Spleen (tissue), 7 donors: ENCODE results near the gene ARVCF.

Source experiments
- POLR2A ChIP-seq, 3 donors: fragments of 450-650 bp; IDR thresholded peaks; one replicate each; pipeline ENCODE4 v1.5.1; 2017; ENCODE audit warnings: antibody characterized with exemption in 3 of 3, mild to moderate bottlenecking in 1 of 3
- POLR2AphosphoS5 ChIP-seq, 3 donors: sonication (generic); formaldehyde crosslinking; IDR thresholded peaks; one replicate each; pipeline ENCODE4 v1.5.1; 2017; ENCODE audit warnings: antibody characterized with exemption in 3 of 3
- TF ChIP-seq, protein P1 (sequence below), 11 experiments: fragments of 200-600 bp in 7 of 11; fragments of 450-650 bp in 4 of 11; sonication (generic) in 4 of 11; IDR thresholded peaks in 8 of 11; conservative IDR thresholded peaks in 3 of 11; 1 replicate in 7 of 11; 2 replicates in 4 of 11; pipeline versions ENCODE4 v1.4.0 to v1.8.0; 2016 to 2021; ENCODE audit warnings: antibody characterized with exemption in 11 of 11, inconsistent platforms in 4 of 11, mild to moderate bottlenecking in 1 of 11
- donor health status: DM: no; HTN: no; CAD: no; lungs with moderate emphysema.
- donor health status: DM: no; HTN: no; CAD: no.
- donor health status: DM: no; HTN: no; CAD: no.

DNA sequence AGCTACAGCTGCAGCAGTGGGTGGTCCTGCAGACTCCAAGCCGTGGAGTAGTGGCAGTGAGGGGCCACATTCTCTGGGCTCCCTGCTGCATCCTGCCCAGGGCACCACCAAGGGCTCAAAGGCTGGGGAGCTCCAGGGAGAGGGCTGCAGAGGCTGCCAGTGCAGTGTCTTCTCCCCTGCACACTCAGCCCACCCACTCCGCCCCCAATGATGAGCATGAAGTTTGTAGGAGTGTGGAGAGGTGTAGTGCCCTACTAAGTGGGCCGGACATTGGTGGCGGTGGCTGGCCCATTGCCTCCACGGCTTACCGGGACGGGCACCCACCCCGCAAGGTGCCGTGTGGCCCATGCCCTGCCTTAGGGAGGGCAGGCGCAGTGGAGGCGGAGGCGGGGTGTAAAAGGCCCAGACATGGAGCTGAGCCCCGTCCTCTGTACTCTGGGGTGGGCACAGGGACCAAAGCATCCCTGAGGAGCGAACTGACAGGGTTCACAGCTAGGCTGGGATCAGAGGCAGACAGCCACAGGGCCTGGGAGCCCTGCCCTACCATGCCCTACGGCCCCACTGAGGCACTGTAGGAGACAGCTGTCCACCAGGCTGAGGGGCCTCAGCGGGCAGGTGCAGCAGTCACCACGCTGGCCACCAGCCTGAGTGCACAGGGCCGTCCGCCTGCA is 18.9 kb downstream of the ARVCF start:
- TF ChIP-seq, protein P1, sequence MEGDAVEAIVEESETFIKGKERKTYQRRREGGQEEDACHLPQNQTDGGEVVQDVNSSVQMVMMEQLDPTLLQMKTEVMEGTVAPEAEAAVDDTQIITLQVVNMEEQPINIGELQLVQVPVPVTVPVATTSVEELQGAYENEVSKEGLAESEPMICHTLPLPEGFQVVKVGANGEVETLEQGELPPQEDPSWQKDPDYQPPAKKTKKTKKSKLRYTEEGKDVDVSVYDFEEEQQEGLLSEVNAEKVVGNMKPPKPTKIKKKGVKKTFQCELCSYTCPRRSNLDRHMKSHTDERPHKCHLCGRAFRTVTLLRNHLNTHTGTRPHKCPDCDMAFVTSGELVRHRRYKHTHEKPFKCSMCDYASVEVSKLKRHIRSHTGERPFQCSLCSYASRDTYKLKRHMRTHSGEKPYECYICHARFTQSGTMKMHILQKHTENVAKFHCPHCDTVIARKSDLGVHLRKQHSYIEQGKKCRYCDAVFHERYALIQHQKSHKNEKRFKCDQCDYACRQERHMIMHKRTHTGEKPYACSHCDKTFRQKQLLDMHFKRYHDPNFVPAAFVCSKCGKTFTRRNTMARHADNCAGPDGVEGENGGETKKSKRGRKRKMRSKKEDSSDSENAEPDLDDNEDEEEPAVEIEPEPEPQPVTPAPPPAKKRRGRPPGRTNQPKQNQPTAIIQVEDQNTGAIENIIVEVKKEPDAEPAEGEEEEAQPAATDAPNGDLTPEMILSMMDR (IDR thresholded peaks at IDR 0.05 in 8 of 11, conservative IDR thresholded peaks at IDR 0.05 in 3 of 11), result no peak
- TF ChIP-seq POLR2AphosphoS5 (IDR thresholded peaks at IDR 0.05), result no peak
- TF ChIP-seq POLR2A (IDR thresholded peaks at IDR 0.05), result no peak
